Stimulated activated CD4-positive, alpha-beta T cell treated with anti-CD3 and anti-CD28 coated beads, TNF-alpha, amount 100 ng/mL, for 4 hours (primary cell): ENCODE results near the gene DYNLT2.
"Not testable (repeated sequence)": the region's sequence is repeated elsewhere in the genome, so short reads cannot be mapped to it uniquely, and the experiment has no call there.

Source experiments
- DNase-seq, 3 experiments: peaks; one replicate each; pipeline ENCODE4 v3.0.0-alpha.2; 2020; ENCODE audit warnings: low read depth in 3 of 3

Gene DYNLT2

GRCh38 chr6:169701954-169702839, 49.2 kb downstream of the DYNLT2 start, which contains the start of the genes C6orf120 and WDR27:
Gene C6orf120 (plus strand): TSS chr6:169702126. CDS start chr6:169702460, 334 bp downstream.
Gene WDR27 (minus strand): TSS chr6:169702029. CDS start chr6:169689005, 13,024 bp downstream.
- DNase-seq, result peak; percentile 95 to 98 (median 96)

GRCh38 chr6:169701311-169701953, 49.9 kb downstream of the DYNLT2 start:
- no peak for DNase-seq

GRCh38 chr6:169700296-169700695, 51.1 kb downstream of the DYNLT2 start:
- DNase-seq, result no peak

- DNase-seq, result not testable (repeated sequence)
Measured at GRCh38 chr6:169697115-169697514, 54.3 kb downstream of the DYNLT2 start.

- DNase-seq, result no peak
Measured at GRCh38 chr6:169695131-169695530, 56.2 kb downstream of the DYNLT2 start.

- DNase-seq, result no peak
Measured at GRCh38 chr6:169692516-169692915, 58.9 kb downstream of the DYNLT2 start.

GRCh38 chr6:169691260-169691659, 60.1 kb downstream of the DYNLT2 start:
- no peak for DNase-seq
